ENCODE results near the gene R3HDML. TPM values are rescaled to one million over a fixed set of nuclear protein-coding genes. Genes with fewer than 3 reads are reported as not detected.

Gene R3HDML
- total RNA-seq, 1 donor from 2014 or later: not detected

GRCh38 chr20:44394702-44395460 is 58.0 kb downstream of the R3HDML start:
- no peak for FAIRE-seq
- H3K4me3 ChIP-seq (ENCODE audit: low read depth, low read length): no peak overlapping the region
- no peak for TF ChIP-seq CTCF (IDR thresholded peaks at IDR 0.05; ENCODE audit: insufficient read depth, low read length, severe bottlenecking)
- H3K27me3 ChIP-seq (ENCODE audit: control insufficient read depth, insufficient read depth, low read length): peaks cover 8% of the 10 kb centered on the region
- H3K36me3 ChIP-seq (ENCODE audit: control insufficient read depth, insufficient read depth, low read length): no peaks in the 10 kb centered on the region
- no peak for DNase-seq (ENCODE audit: low read depth)

- Histone ChIP-seq H3K36me3 (ENCODE audit: control insufficient read depth, insufficient read depth, low read length) (no peaks in the 10 kb centered on the region), H3K4me3 (ENCODE audit: low read depth, low read length) (no peak overlapping the region), H3K27me3 (ENCODE audit: control insufficient read depth, insufficient read depth, low read length) (peaks cover 8% of the 10 kb centered on the region)
- FAIRE-seq: no peak
- DNase-seq (ENCODE audit: low read depth): no peak
- TF ChIP-seq CTCF (IDR thresholded peaks at IDR 0.05; ENCODE audit: insufficient read depth, low read length, severe bottlenecking): no peak
These were observed 58.9 kb downstream of the R3HDML start for GRCh38 chr20:44395461-44396340.

- H3K4me3 ChIP-seq (ENCODE audit: low read depth, low read length): no peak overlapping the region
- no peak for FAIRE-seq
- no peak for DNase-seq (ENCODE audit: low read depth)
- no peak for TF ChIP-seq CTCF (IDR thresholded peaks at IDR 0.05; ENCODE audit: insufficient read depth, low read length, severe bottlenecking)
- H3K36me3 ChIP-seq (ENCODE audit: control insufficient read depth, insufficient read depth, low read length): no peaks in the 10 kb centered on the region
- H3K27me3 ChIP-seq (ENCODE audit: control insufficient read depth, insufficient read depth, low read length): peaks cover 8% of the 10 kb centered on the region
These were observed 59.7 kb downstream of the R3HDML start for GRCh38 chr20:44396369-44397130.

GRCh38 chr20:44398335-44398734 is 61.5 kb downstream of the R3HDML start:
- TF ChIP-seq CTCF (IDR thresholded peaks at IDR 0.05; ENCODE audit: insufficient read depth, low read length, severe bottlenecking): no peak
- Histone ChIP-seq H3K27me3 (ENCODE audit: control insufficient read depth, insufficient read depth, low read length) (peaks cover 6% of the 10 kb centered on the region), H3K4me3 (ENCODE audit: low read depth, low read length) (no peak overlapping the region), H3K36me3 (ENCODE audit: control insufficient read depth, insufficient read depth, low read length) (no peaks in the 10 kb centered on the region)
- FAIRE-seq: no peak
- peak; percentile 98 for DNase-seq (ENCODE audit: low read depth)

- FAIRE-seq: no peak
- TF ChIP-seq CTCF (IDR thresholded peaks at IDR 0.05; ENCODE audit: insufficient read depth, low read length, severe bottlenecking): no peak
- DNase-seq (ENCODE audit: low read depth): no peak
- Histone ChIP-seq H3K4me3 (ENCODE audit: low read depth, low read length) (no peak overlapping the region), H3K36me3 (ENCODE audit: control insufficient read depth, insufficient read depth, low read length) (no peaks in the 10 kb centered on the region), H3K27me3 (ENCODE audit: control insufficient read depth, insufficient read depth, low read length) (peaks cover 4% of the 10 kb centered on the region)
These were observed 62.6 kb downstream of the R3HDML start for GRCh38 chr20:44399446-44399845.

All from bronchial epithelial cell (primary cell).